AG04450 (cell line): ENCODE results near the gene EWSR1. TPM values are rescaled to one million over a fixed set of nuclear protein-coding genes. Genes with fewer than 3 reads are reported as not detected.

Experiments
- CTCF ChIA-PET: fragments of 300-600, 350-600 bp; formaldehyde crosslinking; extraction: SDS; loops from one replicate; lab custom pipeline; 2022; ENCODE audit warnings: antibody characterized with exemption, inconsistent platforms; lab: Charles Lee
- POLR2A ChIA-PET: fragments of 350-600 bp; formaldehyde crosslinking; extraction: SDS; loops from one replicate; lab custom pipeline; 2021; ENCODE audit warnings: antibody characterized with exemption, inconsistent platforms; lab: Yijun Ruan, JAX
- DNase-seq: peaks from one replicate; pipeline ENCODE4 v3.0.0-alpha.2; 2011; ENCODE audit warnings: low read depth, low spot score
- H3K27ac ChIP-seq: one replicate; pipeline ENCODE4 v1.5.1; 2012; ENCODE audit warnings: low read depth, low read length, control low read depth
- H3K27me3 ChIP-seq: one replicate; pipeline ENCODE4 v1.6.0; 2012; ENCODE audit warnings: low read length; ENCODE audit not compliant: control insufficient read depth, insufficient read depth
- H3K4me3 ChIP-seq: 2 replicates; pipeline ENCODE4 v1.5.1; 2011; ENCODE audit warnings: mild to moderate bottlenecking, low read depth, low read length, control low read depth
- H3K9me3 ChIP-seq: 2 replicates; pipeline ENCODE4 v1.5.1; 2012; ENCODE audit warnings: low read length; ENCODE audit not compliant: control insufficient read depth, insufficient read depth
- polyA plus RNA-seq: library from polyadenylated mRNA; depleted of rRNA; stranded (reverse); fragments of >200 nt; gene quantifications from 2 replicates; pipeline ENCODE4 v1.2.3, GENCODE V29; 2011
- TF ChIP-seq, protein P1 (sequence below): IDR thresholded peaks from 2 replicates; pipeline ENCODE4 v1.5.1; 2011; ENCODE audit warnings: low read depth, low read length, control low read depth, inconsistent platforms

Gene EWSR1
- polyA plus RNA-seq, 1 experiment, result 146 TPM

DNA sequence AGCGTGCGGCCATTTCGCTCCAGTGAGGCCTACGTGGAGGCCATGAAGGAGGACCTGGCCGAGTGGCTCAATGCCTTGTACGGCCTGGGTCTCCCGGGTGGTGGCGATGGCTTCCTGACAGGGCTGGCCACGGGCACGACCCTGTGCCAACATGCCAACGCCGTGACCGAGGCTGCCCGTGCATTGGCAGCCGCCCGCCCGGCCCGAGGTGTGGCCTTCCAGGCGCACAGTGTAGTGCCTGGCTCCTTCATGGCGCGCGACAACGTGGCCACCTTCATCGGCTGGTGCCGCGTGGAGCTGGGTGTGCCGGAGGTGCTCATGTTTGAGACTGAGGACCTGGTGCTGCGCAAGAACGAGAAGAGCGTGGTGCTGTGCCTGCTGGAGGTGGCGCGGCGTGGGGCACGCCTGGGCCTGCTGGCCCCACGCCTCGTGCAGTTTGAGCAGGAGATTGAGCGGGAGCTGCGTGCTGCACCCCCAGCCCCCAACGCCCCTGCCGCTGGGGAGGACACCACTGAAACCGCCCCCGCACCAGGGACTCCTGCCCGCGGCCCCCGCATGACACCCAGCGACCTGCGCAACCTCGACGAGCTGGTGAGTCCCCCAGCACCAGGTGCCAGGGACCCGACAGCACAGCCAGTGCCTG lies 40.2 kb downstream of the EWSR1 start:
- no peak for DNase-seq
- Histone ChIP-seq H3K27me3 (peaks cover under 1% of the 10 kb centered on the region), H3K4me3 (peak overlapping the region; percentile 76; the same call in 1 of the 2 replicates), H3K9me3 (no peaks in the 10 kb centered on the region; the same call in 1 of the 2 replicates), H3K27ac (peak overlapping the region; percentile 11)
- ChIA-PET POLR2A (no interaction called here), CTCF (no interaction called here)
- TF ChIP-seq, protein P1, sequence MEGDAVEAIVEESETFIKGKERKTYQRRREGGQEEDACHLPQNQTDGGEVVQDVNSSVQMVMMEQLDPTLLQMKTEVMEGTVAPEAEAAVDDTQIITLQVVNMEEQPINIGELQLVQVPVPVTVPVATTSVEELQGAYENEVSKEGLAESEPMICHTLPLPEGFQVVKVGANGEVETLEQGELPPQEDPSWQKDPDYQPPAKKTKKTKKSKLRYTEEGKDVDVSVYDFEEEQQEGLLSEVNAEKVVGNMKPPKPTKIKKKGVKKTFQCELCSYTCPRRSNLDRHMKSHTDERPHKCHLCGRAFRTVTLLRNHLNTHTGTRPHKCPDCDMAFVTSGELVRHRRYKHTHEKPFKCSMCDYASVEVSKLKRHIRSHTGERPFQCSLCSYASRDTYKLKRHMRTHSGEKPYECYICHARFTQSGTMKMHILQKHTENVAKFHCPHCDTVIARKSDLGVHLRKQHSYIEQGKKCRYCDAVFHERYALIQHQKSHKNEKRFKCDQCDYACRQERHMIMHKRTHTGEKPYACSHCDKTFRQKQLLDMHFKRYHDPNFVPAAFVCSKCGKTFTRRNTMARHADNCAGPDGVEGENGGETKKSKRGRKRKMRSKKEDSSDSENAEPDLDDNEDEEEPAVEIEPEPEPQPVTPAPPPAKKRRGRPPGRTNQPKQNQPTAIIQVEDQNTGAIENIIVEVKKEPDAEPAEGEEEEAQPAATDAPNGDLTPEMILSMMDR, result no peak

DNA sequence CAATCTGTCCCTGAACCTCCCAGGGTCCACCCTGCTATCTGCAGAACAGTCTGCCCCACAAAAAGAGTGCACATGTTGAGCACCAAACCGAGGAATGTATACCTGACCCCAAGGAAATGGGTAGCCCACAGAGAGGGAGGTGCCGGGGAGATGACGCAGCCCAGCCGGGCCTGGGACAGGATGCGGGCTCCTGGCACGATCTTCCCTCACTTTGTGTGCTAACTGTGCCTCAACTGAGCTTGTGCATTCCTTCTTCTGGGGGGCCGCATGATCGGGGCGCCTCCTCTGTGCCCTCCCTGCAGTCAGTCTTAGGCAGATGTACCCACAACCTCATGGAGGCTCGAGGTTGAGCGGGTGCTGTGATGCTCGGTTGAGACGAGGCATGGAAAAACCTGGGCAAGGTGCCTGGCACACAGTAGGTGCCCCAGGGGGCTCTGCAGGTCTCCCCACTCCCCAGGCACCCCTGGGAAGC lies 40.8 kb downstream of the EWSR1 start:
- DNase-seq, result no peak
- POLR2A ChIA-PET, result no interaction called here
- Histone ChIP-seq H3K27ac (peak overlapping the region; percentile 11), H3K9me3 (peaks cover 5% of the 10 kb centered on the region; the same call in 1 of the 2 replicates), H3K27me3 (peaks cover 6% of the 10 kb centered on the region), H3K4me3 (no peak overlapping the region)
- TF ChIP-seq, protein P1, result no peak
- CTCF ChIA-PET, result no interaction called here

DNA sequence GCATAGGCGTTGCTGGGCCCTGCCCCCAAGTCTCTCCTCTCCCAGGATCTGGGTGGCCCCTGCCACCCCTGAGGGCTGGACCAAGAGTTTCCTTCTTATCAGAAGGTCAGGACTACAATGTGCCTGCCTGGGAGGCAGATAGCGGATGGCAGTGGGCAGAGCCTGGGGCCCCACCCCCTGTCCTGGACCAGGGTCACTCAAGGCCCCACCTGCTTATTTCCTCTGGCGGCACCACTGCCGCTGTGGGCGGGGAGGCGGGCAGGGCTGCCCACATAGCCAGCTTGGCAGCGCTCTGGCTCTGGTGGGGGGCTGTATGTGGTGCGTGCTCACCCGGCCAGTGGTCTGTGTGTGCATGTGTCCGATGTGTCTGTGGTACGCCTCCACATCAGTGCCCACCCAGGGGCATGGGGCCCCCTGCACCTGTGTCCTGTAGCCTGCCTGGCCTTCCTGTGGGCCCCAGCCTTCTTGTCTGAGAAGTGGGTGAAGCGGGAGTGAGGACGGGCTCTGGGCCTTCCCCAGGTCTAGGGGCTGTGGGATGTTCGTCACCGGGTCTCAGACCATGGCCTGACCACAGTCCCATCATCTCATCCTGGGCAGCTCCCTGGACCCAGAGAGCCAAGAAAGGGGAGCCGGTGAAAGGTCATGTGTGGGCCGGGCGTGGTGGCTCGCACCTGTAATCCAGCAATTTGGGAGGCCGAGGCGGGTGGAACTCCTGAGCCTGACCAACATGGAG lies 41.4 kb downstream of the EWSR1 start:
- TF ChIP-seq, protein P1, result no peak
- Histone ChIP-seq H3K27me3 (peaks cover 13% of the 10 kb centered on the region), H3K27ac (no peak overlapping the region), H3K9me3 (peaks cover 5% of the 10 kb centered on the region; the same call in 1 of the 2 replicates), H3K4me3 (no peak overlapping the region)
- POLR2A ChIA-PET, result no interaction called here
- DNase-seq, result no peak
- CTCF ChIA-PET, result no interaction called here

DNA sequence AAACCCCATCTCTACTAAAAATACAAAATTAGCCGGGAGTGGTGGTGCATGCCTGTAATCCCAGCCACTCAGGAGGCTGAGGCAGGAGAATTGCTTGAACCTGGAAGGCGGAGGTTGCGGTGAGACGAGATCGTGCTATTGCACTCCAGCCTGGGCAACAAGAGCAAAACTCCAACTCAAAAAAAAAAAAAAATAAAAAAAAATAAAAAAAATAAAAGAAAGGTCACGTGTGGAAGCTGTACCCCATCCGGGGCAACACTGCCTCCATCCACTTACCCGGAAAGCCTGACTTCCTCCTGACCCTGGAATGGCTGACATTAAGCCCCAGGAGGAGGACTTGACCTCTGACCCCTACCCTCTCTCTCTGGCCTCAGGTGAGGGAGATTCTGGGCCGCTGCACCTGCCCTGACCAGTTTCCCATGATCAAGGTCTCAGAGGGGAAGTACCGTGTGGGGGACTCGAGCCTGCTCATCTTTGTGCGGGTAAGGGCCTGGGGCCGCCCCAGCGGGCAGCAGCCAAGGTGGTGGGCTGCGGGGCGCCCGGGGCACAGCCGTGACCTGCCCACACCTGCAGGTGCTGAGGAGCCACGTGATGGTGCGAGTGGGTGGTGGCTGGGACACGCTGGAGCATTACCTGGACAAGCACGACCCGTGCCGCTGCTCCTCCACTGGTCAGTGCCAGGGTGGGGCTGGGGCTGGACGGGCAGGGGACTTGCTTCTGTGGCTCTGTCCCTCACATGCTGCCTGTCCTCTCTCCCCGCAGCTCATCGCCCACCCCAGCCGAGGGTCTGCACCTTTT lies 42.2 kb downstream of the EWSR1 start:
- no peak overlapping the region for H3K4me3 ChIP-seq
- no peak overlapping the region for H3K27ac ChIP-seq
- DNase-seq, result no peak
- TF ChIP-seq, protein P1, result no peak
- H3K9me3 ChIP-seq, result peaks cover 5% of the 10 kb centered on the region; the same call in 1 of the 2 replicates
- peaks cover 19% of the 10 kb centered on the region for H3K27me3 ChIP-seq
- ChIA-PET CTCF (interaction anchor here (1.0 to 1.5 kb wide), 2 partner anchors 11 to 49 kb away, joined by 3 to 6 read pairs; no protein-coding TSS in a partner anchor), POLR2A (no interaction called here)
